Cardiac septum (tissue), 1 donor: Measurements from ENCODE around the gene OOEP. TPM values are rescaled to one million over a fixed set of nuclear protein-coding genes. Genes with fewer than 3 reads are reported as not detected.
"Not testable (repeated sequence)": the region's sequence is repeated elsewhere in the genome, so short reads cannot be mapped to it uniquely, and the experiment has no call there.

ENCODE experiments used
- DNase-seq: peaks from one replicate; pipeline ENCODE4 v3.0.0-alpha.2; 2020; ENCODE audit warnings: low spot score
- intact Hi-C: fragments of 100-400 bp; cut with DNase I; formaldehyde crosslinking; loops from one replicate; pipeline ENCODE4 v1.14.0; 2022
- long read RNA-seq: library from polyadenylated mRNA; unstranded; transcript quantifications from one replicate; pipeline ENCODE4 v2.0.0, GENCODE V29; 2021
- total RNA-seq: library from RNA; stranded (reverse); fragmentation: NEBNext Ultra II Directional; extraction: Animal tissue kit (Norgen Biotek cat#: 25700); gene quantifications from one replicate; pipeline ENCODE4 v1.2.1, GENCODE V29; 2021
- donor health status: DM: no; HTN: no; CAD: no.

Gene OOEP
- not detected for total RNA-seq
- long read RNA-seq, partial matches to known transcripts = 0 of 19 reads
- long read RNA-seq, other reads (novel, unspliced or antisense) = 19 of 19 reads

GRCh38 chr6:73369563-73369962 is at the start of gene OOEP:
OOEP (minus strand) TSS chr6:73369897; CDS start chr6:73369792, 105 bp downstream.
- DNase-seq = no peak
- intact Hi-C loops = no loop called here

- intact Hi-C loops = no loop called here
- DNase-seq = no peak
These were observed 48.5 kb upstream of the OOEP start for GRCh38 chr6:73418081-73418741.

DNA sequence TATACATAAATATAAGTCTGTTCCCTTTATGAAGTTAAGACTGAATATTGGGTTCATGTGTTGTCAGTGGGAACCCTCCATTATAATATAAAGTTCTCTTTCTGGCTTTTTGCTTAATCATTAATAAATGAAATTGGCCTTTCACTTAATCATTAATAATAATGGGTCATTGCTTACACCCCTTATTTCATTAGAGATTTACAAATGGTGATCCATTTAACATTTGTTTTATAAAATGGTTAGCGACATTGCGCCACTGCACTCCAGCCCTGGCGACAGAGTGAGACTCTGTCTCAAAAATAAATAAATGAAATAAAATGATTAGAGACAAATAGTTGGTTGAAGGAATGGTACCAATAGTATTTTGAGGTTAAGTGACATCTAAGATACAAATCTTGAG is 43.4 kb upstream of the OOEP start:
- no peak for DNase-seq
- intact Hi-C loops = no loop called here

DNA sequence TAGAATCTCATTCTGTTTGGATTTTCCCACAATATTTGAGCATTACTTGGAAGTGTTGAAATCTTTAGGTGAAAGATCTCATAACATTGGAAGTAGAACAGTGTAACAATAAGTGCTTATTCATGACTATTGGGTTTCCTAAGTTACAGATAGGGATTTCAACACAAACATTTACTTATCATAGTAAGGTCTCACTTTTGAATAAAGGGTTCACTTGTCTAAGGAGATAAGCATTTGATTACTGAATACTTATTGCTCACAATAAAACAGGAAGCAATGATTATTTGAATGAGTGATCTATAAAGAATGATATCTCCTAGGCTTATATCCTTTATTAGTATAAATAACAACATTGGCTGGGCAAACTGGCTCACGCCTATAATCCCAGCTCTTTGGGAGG is 39.7 kb upstream of the OOEP start:
- intact Hi-C loops = no loop called here
- DNase-seq = no peak

GRCh38 chr6:73400656-73401055 is 31.0 kb upstream of the OOEP start:
- no peak for DNase-seq
- intact Hi-C loops = no loop called here

DNA sequence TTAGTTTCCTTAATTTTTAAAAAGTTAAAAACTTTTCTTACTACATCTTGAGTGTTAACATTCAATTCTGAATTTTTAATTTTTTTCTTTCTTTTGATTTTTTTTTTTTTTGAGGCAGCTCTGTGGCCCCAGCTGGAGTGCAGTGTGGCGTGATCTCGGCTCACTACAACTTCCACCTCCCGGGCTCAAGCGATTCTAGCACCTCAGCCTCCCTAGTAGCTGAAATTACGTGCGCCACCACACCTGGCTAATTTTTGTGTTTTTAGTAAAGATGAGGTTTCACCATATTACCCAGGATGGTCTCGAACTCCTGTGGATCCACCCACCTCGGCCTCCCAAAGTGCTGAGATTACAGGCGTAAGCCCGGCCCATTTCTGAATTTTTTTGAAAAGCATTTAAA is 26.2 kb upstream of the OOEP start:
- intact Hi-C loops = no loop called here

GRCh38 chr6:73394577-73395354 is 25.1 kb upstream of the OOEP start, which contains the start of gene DDX43:
DDX43 (plus strand) TSS chr6:73394828; CDS start chr6:73394906, 78 bp downstream.
- DNase-seq = no peak
- intact Hi-C loops = no loop called here

More for the DNA sequence above, 26.2 kb upstream of the OOEP start:
- DNase-seq = no peak

GRCh38 chr6:73393278-73393677 is 23.6 kb upstream of the OOEP start:
- intact Hi-C loops = no loop called here
- DNase-seq = no peak

DNA sequence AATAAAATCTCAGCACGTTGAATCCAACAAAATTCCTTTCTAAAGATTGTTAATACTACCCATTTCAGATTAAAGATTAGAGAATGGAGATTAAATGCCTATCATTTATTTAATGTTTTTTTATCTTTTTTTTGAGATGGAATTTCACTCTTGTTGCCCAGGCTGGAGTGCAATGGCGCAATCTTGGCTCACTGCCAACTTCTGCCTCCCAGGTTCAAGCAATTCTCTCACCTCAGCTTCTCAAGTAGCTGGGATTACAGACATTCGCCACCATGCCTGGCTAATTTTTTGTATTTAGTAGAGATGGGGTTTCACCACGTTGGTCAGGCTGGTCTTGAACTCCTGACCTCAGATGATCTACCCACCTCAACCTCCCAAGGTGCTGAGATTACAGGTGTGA is 22.5 kb upstream of the OOEP start:
- DNase-seq, intact Hi-C loops: not testable (repeated sequence)

DNA sequence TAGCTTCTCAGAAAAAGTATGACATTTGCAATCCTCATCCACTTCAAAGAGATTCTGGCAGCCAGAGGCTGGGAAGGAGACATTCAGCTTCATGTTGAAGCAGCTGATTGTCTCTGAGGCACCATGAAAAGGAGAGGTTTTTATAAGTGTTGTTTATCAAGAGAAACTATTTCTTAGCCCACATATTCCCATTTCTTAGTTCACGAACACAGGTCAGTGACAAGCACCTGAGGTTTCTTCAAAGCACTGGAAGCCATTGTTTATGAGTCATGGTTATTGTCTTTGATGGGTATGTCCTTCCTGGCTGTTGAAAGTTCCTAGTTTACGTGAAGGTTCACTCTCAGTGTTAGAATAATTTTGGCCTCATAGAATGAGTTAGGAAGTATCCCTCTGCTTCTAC is 22.0 kb upstream of the OOEP start:
- intact Hi-C loops = no loop called here
- no peak for DNase-seq

DNA sequence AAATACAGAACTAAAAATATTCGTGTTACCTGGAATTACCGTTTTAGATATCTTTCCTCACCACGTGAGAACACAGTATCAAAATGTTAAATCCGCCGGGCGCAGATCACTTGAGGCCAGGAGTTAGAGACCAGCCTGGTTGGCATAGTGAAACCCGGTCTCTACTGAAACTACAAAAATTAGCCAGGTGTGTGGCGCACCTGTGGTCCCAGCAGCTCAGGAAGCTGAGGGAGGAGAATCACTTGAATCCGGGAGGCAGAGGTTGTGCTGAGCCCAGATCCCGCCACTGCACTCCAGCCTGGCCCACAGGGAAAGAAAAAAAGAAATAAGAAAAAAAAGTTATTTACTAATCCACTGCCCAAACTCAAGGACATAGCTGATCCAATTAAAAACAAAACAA is 20.2 kb upstream of the OOEP start:
- intact Hi-C loops = no loop called here
- DNase-seq = no peak

- peak; percentile 82 for DNase-seq
- intact Hi-C loops = no loop called here
These were observed 19.3 kb upstream of the OOEP start for GRCh38 chr6:73388800-73389512.

GRCh38 chr6:73388433-73388799 is 18.7 kb upstream of the OOEP start:
- DNase-seq = no peak
- intact Hi-C loops = no loop called here

GRCh38 chr6:73382462-73383113 is 12.9 kb upstream of the OOEP start:
- no peak for DNase-seq
- intact Hi-C loops = no loop called here

- intact Hi-C loops = not testable (repeated sequence)
These were observed 11.8 kb upstream of the OOEP start for GRCh38 chr6:73381531-73381930.

GRCh38 chr6:73377225-73377624 is 7.5 kb upstream of the OOEP start:
- intact Hi-C loops = no loop called here

More at GRCh38 chr6:73381531-73381930, 11.8 kb upstream of the OOEP start:
- not testable (repeated sequence) for DNase-seq

DNA sequence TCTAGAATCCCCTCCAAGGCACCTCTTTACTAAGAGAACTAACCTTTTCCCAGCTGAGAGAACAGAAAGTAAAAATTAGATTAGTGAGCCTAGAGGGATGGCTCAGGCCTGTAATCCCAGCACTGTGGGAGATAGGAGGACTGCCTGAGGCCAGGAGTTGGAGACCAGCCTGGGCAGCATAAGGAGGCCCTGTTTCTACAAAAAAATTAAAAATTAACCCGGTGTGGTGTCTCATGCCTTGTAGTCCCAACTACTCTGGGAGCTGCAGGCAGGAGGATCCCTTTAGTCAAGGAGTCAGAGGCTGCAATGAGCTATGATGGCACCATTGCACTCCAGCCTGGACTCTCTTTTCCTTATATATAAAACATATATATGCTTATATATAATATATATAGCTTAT is 5.5 kb upstream of the OOEP start:
- intact Hi-C loops = no loop called here
- no peak for DNase-seq

More at GRCh38 chr6:73377225-73377624, 7.5 kb upstream of the OOEP start:
- DNase-seq = no peak

DNA sequence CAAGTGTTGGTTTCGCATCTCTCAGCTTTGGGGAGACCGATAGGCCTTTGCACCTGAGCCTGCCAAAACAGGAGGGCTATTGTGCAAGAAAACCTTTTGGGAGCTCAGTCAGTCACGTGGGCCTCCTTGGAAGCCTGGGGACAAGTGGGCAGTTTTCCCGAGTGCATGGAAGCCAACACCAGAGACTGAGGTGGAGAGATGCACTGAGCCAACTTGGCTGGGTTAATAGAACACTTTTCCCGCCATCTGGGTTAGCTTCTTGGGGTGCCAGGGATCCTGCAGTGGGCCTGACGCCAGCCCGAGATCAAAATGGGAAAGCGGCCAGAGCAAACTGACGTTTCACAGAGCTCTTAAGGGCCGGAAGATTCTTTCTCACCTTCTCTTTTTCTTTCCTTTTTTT is 2.8 kb upstream of the OOEP start:
- DNase-seq = no peak
- intact Hi-C loops = no loop called here

DNA sequence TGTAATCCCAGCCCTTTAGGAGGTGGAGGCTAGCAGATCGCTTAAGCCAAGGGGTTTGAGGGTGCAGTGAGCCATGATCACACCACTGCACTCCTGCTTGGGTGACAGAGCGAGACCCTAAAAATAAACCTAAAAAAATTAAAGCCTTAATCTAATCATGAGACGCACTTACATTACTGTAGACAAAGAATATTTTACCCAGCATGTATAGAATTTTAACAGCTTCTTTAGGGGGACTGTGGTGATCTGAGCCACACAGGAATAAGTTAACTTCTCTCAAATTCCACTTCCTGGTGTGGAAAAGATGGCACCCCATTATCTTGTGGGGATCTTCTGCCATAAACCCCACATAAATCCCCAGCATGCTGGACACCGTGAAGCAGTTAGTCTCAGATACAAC is 2.3 kb upstream of the OOEP start:
- intact Hi-C loops = no loop called here
- no peak for DNase-seq

DNA sequence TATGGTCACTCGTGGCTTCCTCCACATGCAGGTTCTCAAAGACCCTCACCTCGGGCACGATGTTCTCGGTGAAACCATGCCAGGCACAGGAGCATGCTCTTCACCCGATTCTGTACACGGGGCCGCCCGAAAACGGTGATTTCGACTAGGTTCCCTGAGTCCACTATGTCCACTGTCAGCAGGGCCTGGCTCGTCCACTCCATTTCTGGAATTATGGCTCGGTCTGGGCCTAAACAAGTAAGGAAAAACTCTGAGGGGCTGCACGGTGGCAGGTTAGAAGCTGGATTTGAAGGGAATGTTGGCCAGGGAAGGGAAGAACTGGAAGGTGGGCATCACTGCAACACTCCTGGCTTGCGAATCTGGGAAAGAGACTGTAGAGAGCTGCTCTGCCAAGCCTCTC is 540 bp downstream of the OOEP start:
- no peak for DNase-seq
- intact Hi-C loops = no loop called here
